NCI-H2081 treated with DMSO at 0.1 percent for 48 hours (cell line): Measurements from ENCODE around the gene HGS.

Source experiments
- DNase-seq: peaks from one replicate; lab custom pipeline; 2025; lab: John Stamatoyannopoulos, UW

The HGS gene, protein sequence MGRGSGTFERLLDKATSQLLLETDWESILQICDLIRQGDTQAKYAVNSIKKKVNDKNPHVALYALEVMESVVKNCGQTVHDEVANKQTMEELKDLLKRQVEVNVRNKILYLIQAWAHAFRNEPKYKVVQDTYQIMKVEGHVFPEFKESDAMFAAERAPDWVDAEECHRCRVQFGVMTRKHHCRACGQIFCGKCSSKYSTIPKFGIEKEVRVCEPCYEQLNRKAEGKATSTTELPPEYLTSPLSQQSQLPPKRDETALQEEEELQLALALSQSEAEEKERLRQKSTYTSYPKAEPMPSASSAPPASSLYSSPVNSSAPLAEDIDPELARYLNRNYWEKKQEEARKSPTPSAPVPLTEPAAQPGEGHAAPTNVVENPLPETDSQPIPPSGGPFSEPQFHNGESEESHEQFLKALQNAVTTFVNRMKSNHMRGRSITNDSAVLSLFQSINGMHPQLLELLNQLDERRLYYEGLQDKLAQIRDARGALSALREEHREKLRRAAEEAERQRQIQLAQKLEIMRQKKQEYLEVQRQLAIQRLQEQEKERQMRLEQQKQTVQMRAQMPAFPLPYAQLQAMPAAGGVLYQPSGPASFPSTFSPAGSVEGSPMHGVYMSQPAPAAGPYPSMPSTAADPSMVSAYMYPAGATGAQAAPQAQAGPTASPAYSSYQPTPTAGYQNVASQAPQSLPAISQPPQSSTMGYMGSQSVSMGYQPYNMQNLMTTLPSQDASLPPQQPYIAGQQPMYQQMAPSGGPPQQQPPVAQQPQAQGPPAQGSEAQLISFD

DNA sequence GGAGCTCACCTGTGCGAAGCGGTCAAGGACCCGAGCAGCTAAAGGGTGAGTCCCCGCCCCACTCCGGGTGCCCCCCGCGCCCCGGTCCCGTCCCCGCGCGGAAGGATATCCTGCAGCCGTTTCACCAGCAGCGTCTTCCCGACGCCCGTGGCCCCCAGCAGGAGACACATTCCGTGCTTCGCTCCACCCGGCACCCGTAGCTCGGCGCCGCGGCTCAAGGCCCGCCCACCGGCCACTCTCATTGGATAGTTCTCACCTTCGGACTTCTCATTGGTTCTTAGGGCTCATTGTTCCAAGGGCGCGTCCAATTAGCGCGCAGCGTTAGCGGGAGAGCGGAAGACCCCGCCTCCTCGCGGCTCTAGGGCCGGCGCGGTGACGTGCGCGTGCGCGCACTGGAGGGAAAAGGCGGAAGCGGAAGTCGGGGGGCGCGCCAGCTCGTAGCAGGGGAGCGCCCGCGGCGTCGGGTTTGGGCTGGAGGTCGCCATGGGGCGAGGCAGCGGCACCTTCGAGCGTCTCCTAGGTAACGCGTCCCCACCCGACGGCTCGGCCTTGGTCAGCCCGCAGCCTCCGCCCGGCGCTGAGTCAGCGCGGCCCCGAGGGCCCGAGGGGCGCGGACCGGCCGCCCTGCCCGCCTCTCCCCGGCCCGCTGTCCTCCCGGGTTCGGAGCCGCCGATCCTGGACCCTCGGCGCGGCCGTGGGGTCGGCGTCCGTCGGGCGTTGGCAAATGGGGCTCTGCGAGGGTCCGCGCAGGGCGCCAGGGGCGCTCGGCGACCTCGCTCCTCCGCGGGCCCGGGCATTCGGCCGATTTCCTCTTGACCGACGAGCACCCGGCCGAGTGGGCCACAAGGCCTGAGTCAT, at the start of gene HGS, which contains the start of gene ARL16:
TSS of gene HGS (plus strand) at position 428 of the 858 bp plus-strand sequence. CDS start at position 484, 56 bp downstream.
TSS of gene ARL16 (minus strand) at position 214 of the 858 bp plus-strand sequence. CDS start at position 170, 44 bp downstream.
- peak; percentile 96 for DNase-seq

DNA sequence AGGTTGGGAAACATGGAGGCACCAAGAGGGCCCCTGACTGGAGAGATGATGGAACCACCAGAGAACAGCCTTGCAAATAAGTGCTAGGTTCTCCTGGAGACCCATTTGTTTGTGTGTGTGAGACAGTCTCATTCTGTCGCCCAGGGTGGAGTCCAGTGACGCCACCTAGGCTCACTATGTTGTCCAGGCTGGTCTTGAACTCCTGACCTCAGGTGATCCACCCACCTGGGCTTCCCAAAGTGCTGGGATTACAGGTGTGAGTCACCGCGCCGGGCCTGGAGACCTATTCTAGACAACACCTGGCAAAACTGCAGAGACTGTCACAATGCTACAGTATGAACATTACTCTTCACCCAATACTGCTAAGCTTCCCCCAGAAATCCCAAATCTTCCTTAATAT, 48.4 kb upstream of the HGS start:
- no peak for DNase-seq

DNA sequence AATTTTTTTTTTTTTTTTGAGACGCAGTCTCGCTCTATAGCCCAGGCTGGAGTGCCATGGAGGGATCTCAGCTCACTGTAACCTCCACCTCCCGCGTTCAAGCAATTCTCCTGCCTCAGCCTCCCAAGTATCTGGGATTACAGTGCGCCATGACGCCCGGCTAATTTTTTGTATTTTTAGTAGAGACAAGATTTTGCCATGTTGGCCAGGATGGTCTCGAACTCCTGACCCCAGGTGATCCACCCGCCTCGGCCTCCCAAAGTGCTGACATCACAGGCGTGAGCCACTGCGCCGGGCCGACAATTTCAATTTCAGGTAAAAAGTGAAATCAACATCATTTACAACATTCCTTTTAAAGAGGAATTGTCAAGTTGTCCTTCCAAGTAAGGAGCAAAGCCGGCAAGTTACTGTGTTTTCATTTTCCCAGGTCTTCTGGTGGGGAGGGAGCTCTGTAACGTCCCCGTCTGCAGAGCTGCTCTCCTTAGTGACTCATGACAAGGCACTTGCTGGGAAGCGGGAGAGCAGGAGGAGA, 47.8 kb upstream of the HGS start:
- DNase-seq, result no peak

DNA sequence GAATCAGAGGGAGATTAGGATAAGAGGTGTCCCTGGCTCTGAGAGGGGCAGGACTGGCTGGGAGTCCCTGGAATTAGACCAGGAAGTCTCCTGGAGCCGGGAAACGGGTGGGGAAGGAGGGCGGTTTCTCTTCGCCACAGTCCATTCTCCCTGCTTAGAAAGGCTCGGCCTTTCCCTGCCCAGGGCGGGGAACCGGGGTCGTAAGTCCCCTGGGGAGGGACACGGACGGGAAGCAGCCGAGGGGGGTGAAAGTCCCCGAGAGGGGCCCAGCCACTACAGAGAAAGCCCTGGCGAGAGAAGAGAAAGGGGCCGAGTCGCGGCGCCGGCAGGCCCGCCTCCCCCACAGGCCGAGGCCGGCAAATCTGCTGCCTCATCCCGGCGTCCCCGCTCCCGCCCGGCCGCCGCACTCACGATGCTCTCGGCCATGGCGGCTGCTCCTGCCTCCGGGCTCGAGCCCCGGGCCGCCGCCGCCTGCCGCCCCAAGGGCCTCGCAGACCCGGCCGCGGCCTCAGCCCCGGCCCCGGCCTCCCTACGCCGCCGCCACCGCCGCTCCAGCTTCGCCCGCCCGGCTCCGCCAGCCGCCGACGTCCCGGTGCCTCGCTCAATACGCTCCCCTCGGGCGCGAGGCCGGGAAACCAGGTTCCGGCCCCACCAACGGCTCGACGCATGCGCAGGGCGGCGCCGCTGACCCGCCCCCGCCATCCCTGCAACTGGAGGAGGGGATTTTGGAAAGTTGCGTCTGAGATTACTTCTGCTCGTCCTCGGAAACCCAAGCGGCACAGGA, 47.1 kb upstream of the HGS start, which contains the start of the genes NPLOC4 and TSPAN10:
TSS of gene NPLOC4 (minus strand) at position 608 of the 784 bp plus-strand sequence. CDS start at position 426, 182 bp downstream.
TSS of gene TSPAN10 (plus strand) at position 692 of the 784 bp plus-strand sequence. CDS start 5,217 bp downstream, outside the sequence.
- DNase-seq, result peak; percentile 39

DNA sequence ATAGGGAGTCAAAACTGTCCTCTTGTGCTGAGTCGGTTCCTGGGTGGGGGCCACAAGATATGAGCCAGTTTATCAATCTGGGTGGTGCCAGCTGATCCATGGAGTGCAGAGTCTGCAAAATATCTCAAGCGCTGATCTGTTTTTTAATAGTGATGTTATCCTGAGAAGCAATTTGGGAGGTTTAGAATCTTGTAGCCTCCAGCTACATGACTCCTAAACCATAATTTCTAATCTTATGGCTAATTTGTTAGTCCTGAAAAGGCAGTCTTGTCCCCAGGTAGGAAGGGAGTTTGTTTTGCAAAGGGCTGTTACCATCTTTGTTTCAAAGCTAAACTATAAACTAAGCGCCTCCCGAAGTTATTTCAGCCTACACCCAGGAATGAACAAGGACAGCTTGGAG, 45.1 kb upstream of the HGS start:
- DNase-seq, result no peak

GRCh38 chr17:81640011-81640410, 43.8 kb upstream of the HGS start:
- no peak for DNase-seq

DNA sequence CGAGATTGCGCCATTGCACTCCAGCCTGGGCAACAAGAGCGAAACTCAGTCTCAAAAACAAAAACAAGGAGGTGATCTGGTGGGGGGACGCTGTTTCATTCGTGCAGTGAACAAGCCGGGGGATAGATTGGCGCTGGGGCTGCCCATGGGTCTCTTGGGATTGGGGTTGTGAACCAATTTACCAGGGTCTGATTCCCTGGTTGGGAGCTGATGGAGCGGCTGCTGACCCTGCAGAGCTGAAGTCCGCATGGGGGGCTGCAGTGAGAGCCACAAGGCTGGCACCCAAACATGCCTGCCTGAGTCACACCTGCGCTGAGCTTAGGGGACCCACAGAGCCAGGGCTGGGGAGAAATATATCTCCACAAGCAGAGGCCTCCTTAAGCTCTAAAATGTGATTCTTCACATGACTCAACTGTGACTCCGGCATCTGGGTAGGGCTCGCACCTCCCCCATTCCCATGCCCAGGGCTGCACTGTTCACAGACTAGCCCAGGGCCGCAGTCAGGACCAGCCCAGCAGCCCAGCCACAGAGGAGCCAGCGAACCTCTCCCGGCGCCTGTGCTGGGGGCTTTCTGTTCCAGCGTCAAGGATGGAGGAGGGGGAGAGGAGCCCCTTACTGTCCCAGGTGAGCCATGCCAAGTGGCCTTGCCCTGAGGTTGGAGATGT, 41.9 kb upstream of the HGS start:
- no peak for DNase-seq

GRCh38 chr17:81644496-81644895, 39.3 kb upstream of the HGS start:
- DNase-seq, result no peak

DNA sequence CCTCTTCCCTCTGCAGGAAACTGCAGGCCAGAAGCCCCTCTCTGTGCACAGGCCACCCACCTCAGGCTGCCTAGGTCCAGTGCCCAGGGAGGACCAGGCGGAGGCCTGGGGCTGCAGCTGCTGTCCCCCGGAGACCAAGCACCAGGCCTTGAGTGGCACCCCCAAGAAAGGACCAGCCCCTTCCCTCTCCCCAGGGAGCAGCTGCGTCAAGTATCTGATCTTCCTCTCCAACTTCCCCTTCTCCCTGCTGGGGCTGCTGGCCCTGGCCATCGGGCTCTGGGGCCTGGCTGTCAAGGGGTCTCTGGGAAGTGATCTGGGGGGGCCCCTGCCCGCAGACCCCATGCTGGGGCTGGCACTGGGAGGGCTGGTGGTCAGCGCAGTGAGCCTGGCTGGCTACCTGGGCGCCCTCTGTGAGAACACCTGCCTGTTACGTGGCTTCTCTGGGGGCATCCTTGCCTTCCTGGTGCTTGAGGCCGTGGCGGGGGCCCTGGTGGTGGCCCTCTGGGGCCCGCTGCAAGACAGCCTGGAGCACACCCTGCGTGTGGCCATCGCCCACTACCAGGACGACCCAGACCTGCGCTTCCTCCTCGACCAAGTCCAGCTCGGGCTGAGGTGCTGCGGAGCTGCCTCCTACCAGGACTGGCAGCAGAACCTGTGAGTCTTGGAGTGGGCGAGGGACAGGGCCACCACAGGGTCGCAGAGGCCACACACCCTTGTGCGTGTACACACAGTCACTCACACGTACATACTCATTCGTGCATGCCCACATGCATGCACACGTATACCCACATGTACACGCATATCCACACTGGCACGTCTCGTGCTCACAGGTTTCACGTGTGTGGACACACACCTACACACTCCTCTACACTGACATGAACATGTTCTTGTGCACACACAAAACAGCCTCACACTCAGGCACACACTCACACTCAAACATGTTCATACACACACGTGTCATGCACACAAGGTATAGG, 38.5 kb upstream of the HGS start:
- DNase-seq, result no peak

DNA sequence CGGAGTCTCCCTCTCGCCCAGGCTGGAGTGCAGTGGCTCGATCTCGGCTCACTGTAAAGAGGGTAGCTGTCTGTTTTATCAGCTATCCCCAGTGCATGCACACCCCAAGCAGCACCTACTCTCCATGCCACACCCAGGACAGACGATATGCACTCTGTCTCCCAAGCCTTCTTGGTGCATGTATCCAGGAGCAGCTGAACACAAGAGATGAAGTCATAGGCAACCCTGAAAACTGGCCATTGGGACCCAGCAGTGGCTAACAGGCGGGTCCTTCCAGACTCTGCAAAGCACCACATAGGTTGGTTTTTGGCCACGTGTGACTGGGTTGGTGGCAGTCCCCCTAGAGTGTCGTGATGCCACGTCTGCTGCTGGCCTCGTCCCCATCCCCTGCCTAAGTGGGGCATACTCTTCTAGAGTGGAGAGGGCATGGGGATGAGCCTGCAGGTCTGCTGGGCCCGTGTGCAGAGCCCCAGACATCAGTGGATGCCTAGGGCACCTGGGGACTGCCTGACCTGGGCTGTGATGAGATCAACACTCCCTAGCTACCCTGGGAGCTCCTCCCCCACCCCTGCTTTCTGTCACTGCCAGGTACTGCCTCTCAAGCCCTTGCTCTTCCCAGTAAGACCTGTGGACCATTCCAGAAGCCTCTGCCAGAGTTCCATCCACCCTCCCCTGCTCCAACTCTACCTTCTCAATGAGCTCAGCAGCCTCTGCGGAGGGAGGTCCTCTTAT, 36.8 kb upstream of the HGS start:
- DNase-seq, result no peak

- DNase-seq, result no peak
Observed at GRCh38 chr17:81647640-81648012, 36.2 kb upstream of the HGS start.

GRCh38 chr17:81648013-81648706, 35.7 kb upstream of the HGS start:
- no peak for DNase-seq

- no peak for DNase-seq
Observed at GRCh38 chr17:81648707-81649085, 35.1 kb upstream of the HGS start.

- DNase-seq, result no peak
Observed at GRCh38 chr17:81650951-81651350, 32.9 kb upstream of the HGS start.

DNA sequence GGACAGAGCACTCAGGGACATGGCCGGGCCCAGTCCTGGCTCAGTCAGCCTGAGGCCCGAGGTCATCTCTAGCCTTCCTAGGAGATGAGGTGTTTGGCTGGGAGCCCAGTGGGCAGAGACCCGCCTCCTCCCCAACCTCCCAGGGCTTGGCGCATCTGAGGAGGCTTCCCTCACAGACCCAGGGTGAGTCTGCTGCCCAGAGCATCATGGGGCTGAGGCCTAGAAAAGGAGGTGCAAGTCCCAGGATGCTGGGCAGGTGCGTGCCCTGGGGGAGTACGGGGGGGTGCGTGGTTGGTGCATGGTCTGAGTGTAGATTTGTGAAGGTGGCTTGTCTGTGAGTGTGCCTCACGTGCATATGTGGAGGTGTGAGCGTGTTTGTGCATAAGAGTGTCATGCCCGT, 32.1 kb upstream of the HGS start:
- DNase-seq, result no peak

GRCh38 chr17:81652906-81653771, 30.7 kb upstream of the HGS start:
- DNase-seq, result no peak
